T-helper 9 cell (primary cell): ENCODE data around the gene ACLY.
"Not testable (repeated sequence)": the region's sequence is repeated elsewhere in the genome, so short reads cannot be mapped to it uniquely, and the experiment has no call there.

ENCODE experiments used
- DNase-seq: peaks from one replicate; pipeline ENCODE4 v3.0.0-alpha.2; 2020

The ACLY gene

DNA sequence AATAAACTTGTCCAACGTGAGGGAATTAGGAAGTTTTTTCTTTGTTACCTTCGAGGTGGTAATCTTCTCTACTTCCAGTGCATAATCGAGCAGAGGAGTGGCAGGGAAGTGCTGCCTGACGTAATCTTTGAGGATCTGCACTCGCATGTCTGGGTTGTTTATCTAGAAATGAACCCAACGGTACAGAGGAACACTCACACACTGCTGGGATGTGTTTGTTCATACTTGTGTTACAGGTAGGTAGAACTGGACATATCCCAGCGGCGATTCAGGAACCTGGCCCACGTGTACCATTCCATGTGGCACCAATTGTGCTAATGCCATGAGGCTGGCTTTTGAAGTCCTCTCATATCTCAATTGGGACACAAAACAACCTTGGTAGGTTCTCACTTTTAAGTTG is 49.3 kb downstream of the ACLY start:
- no peak for DNase-seq

DNA sequence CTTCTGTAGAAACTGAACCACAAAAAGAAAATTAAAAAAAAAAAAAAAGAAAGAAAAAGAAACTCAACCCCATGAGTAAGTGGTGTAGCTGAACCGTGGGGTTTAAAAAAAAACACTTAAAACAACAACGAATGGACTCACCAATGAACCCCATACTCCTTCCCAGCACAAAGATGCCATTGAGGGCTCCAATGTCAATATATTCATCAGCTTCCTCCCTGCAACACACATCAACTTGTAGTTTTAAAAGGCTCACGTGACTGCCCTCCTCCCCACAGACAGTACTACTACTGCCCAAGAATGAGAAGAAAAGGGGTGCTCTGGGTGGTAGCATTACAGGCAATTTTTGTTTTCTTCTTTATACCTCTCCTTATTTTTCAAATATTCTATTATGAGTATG is 50.2 kb downstream of the ACLY start:
- no peak for DNase-seq

DNA sequence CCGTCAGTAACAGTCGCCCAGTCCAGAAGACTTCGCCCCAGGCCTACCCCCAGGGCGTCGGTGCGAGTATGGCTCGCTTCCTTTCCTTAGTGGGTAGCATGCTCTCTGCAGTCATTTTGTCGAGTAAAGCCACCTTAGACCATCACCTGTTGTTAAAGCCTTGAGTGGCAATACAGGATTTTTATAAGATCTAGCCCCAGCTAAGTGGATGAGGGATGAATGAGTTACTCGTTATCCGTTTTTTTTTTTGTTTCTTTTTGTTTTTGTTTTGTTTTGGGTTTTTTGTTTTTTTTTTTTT is 53.2 kb downstream of the ACLY start:
- no peak for DNase-seq

- peak; percentile 85 for DNase-seq
These were observed 53.7 kb downstream of the ACLY start, which contains the start of gene KLHL11 for GRCh38 chr17:41864836-41865595. Gene KLHL11, minus strand, starts transcription at chr17:41865423. Its CDS starts 53 bp downstream, at chr17:41865370.

DNA sequence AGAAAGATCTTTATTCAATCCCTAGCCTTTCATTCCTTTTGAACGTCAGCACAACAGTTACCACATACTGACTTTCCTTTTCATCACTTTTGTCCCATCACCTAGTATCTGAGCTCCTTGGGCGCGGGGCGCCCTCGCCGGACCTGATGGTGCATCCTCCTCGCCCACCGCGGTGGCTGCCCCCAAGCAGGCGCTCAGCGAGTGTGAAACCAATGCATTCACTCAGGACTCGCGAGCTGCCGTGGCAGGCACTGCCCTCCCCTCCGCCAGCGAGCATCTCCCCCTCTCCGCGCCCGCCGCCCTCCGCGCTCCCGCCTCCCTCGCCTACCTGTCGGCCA is 54.3 kb downstream of the ACLY start:
- peak; percentile 55 for DNase-seq

DNA sequence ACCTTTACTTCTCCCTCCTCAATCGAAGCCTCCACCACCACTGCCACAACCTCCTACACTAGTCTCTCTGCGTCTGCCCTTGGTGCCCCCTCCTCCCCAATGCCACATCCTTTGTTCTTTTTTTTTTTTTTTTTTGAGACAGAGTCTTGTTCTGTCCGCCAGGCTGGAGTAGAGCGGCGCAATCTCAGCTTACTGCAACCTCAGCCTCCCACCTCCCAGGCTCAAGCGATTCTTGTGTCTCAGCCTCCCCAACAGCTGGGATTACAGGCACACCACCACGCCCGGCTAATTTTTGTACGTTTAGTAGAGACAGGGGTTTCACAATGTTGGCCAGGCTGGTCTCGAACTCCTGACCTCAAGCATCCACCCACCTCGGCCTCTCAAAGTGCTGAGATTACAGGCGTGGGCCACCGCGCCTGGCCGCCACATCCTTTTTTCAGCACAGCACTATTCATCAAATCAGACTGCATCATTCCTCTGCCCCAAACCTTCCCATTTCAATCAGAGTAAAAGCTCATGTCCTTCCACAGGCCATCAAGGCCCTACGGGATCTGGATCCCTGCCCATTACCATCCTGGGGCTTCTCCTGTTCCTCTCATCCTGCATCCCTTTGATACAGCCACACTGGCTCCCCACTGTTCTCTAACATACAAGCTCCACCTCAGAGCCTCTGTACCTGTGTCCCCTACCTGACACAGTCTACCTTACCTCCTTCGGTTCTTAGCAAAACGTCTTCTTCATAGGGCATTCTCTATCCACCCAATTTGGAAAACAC is 55.5 kb downstream of the ACLY start:
- peak; percentile 6 for DNase-seq

DNA sequence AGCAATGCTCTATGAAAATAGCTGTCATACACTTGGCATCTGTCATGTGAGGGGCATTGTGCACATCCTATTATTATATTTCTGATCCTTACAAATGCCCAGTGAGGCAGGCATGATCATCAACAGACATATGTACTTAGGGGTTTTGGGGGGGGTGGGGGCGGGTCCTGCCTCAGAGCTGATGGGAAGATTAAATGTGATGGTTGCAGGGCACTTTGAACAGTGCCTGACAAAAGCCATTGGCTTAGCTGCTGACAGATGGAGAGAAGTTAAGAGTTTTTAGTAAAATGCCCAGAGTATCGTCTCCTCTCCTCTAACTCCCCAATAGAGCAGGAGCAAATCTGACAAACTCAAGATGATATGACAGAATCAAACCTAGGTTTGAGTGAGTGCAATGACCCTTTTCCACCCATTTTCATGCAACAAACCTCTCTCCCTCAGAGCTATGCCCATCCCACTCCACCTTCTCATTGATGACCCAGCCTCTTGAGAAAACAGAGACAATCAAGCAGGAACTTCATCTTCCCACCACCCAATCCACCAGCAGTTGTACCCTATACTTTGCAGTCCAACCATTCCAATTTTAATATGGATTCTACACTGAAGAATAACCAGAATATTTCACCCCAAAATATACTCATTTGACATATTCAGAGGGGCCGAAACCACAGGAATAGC is 58.4 kb downstream of the ACLY start:
- no peak for DNase-seq

GRCh38 chr17:41851382-41851781 is 67.4 kb downstream of the ACLY start:
- not testable (repeated sequence) for DNase-seq

DNA sequence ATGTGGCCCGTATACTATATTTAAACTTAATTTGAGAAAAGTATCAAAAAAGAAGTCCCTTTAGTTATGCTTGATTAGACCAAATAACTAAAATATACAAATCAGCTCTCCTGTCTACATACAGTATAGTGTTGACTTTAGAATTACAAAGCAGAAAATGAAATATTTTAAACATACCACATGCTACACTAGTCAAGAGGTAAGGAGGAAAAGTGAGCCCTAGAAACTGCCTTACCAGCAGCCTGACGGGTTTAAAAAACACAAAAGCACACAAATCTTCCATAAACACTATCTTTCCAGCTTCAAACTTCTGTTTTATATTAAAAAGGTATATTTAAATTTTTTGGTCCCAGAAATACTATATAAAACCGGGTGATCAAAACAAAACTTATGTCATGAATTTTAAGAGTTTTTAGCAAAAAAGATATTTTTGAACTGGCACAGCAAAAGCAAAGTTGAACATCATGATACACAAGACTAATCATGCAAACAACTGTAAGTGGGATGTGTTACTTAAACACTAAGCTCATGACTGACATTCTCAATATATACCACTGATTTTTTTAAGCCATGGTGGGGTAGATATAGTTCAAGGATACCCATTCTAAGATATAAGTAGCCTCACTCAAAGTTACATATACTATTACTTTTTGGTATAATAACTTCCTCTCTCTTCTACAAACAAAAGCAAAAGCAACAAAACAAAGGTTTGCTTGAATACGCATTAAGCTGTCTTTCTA is 69.3 kb downstream of the ACLY start:
- DNase-seq: no peak

GRCh38 chr17:41848788-41849187 is 70.0 kb downstream of the ACLY start:
- no peak for DNase-seq

GRCh38 chr17:41844971-41845370 is 73.8 kb downstream of the ACLY start:
- no peak for DNase-seq

DNA sequence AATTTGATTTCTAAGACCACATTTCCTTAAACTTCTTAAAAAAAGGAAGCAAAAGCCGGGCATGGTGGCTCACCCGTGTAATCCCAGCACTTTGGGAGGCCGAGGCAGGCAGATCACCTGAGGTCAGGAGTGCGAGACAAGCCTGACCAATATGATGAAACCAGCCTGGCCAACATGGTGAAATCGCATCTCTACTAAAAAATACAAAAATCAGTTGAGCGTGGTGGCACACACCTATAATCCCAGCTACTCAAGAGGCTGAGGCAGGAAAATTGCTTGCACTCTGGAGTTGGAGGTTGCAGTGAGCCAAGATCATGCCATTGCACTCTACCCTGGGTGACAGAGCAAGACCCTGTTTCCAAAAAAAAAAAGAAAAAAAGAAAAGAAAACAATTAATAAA is 78.0 kb downstream of the ACLY start:
- DNase-seq: not testable (repeated sequence)

- not testable (repeated sequence) for DNase-seq
These were observed 79.3 kb downstream of the ACLY start for GRCh38 chr17:41839448-41839847.

GRCh38 chr17:41837761-41838538 is 80.8 kb downstream of the ACLY start, which contains the start of gene KLHL10:
Gene KLHL10, plus strand, starts transcription at chr17:41837825. Its CDS starts 108 bp downstream, at chr17:41837933.
- DNase-seq: no peak

DNA sequence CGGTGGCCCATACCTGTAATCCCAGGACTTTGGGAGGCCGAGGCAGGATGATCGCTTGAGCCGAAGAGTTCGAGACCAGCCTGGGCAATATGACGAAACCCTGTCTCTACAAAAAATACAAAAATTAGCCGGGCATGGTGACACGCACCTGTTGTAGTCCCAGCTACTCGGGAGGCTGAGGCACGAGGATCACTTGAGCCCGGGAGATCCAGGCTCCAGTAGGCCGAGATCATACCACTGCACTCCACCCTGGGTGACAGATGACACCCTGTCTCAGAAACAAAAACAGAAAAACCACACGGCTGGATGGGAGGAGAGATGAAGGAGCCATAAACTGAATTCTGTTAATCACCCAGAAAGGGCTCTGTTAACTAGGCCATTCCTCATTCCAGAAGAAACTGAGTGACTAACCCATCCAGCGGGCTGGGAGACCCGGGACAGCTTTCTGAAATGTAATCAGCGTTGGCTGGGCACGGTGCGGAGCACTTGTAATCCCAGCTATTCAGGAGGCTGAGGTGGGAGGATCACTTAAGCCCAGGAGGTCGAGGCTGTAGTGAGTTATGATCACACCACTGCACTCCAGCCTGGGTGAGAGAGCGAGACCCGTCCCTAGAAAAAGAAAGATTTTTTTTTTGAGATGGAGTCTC is 82.1 kb downstream of the ACLY start:
- DNase-seq: no peak

DNA sequence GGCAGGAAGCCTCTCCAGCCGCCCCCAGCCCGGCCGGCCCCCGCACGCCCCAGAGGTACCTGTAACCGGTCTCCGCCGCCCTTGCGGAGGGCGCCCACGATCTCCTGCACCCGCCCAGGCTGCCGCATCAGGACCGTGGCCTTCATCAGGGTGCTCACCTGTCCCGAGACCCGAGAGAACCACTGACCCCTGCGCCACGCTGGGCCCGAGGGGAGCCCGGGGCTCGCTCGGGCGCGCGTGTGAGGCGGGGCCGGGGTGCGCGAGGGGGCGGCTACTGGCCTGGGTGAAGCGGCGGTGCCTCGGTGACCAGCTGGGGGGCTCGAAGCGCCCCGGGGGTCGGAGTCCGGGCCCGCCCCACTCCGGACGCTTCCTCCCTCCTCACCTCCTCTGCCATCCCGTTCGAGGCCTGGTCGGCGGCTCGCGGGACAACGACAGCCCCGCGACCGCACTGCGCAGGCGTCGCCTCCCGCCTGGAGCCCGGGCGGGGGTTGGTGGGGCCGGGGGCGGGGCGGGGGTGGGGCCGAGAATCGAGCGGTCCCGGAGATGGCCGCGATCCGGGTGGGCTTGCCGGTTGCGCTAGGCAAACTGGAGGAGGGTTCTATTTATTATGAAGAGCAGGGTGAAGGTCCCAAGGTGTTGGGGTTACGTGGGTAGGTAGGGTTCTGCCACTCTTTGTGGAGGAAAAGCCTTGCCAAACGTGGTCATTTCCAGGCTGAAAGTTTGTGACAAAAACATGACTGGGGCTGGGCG is 82.8 kb downstream of the ACLY start, which contains the start of gene NT5C3B:
NT5C3B (minus strand) TSS at position 433 of the 750 bp plus-strand sequence; CDS start at position 394, 39 bp downstream.
- DNase-seq: peak; percentile 45

GRCh38 chr17:41835214-41835799 is 83.4 kb downstream of the ACLY start:
- no peak for DNase-seq

DNA sequence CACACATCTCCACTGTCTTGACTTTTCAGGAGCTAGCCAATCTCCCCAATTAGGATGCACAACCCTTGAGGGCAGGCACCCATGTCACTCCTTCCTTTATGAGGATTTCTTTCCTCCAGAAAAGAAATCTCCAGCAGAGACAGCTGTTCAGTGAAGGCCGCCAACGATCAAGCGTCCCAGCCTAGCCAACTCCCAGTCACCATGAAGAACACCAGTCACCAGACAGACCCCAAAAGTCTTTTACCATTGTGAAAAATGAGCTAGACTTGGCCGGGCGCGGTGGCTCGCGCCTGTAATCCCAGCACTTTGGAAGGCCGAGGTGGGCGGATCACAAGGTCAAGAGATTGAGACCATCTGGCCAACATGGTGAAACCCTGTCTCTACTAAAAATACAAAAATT is 88.8 kb downstream of the ACLY start:
- not testable (repeated sequence) for DNase-seq

DNA sequence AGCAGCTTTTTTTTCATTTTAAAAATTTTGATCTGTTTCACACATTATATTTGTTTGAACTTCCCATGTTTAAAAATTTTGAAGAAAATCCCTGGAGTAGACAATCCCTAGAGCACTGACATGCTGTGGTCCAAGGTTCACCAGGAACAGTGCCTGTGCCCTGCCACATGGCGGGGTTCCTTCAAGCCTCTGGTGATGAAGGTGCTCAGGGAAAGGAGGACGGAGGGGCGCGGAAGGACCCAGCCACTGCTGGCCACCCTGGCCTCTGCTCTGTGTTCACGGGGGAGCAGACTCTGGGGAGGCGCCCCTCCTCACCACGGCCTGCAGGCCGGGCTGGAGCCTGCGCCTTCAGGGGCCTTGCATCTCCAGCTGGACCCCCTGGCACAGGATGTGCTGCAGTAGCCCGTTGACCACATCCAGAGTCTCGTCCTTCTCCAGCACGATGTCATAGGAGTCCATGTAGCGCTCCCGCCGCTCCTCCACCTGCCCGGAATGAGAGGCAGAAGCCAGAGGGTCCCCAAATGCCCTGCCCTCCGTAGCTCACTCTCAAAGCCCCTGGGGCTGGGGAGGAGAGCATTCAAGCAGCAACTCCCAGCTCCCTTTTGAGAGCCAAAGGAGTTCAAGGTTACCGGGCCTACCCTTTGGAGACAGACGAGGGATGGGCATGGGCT is 93.4 kb downstream of the ACLY start:
- DNase-seq: no peak

DNA sequence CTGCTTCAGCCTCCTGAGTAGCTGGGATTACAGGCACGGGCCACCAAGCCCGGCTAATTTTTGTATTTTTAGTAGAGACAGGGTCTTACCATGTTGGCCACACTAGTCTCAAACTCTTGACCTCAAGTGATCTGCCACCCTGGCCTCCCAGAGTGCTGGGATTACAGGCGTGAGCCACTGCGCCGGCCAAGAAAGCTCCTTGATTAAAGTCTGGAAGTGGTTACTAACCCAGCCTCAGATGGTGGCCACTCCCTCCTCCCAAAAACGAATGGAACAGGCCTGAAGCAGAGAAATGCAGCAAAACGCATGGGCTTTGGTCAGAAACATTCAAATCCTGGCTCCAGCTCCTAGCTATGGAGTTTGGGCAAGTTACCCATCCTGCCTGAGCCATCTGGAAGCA is 94.7 kb downstream of the ACLY start:
- DNase-seq: no peak
